A673 (cell line): ENCODE measurements around the gene ATP5IF1. TPM values are rescaled to one million over a fixed set of nuclear protein-coding genes. Genes with fewer than 3 reads are reported as not detected.

Source experiments
- BruUV-seq: library from RNA; stranded (reverse); fragments of 400-500 nt; replicated peaks from 2 replicates; lab custom pipeline; 2021; lab: Mats Ljungman, UMichigan
- CTCF ChIA-PET: fragments of 300-600 bp; sonication (Branson Sonifier 250); formaldehyde crosslinking; loops from one replicate; lab custom pipeline; 2022; ENCODE audit warnings: antibody characterized with exemption; lab: Charles Lee
- POLR2A ChIA-PET: fragments of 300-600 bp; sonication (Branson Sonifier 250); formaldehyde crosslinking; loops from one replicate; lab custom pipeline; 2022; ENCODE audit warnings: antibody characterized with exemption; ENCODE audit not compliant: low non-redundant PET; lab: Charles Lee
- DNase-seq: peaks from one replicate; pipeline ENCODE4 v3.0.0-alpha.2; 2015; ENCODE audit warnings: low spot score
- H3K27ac ChIP-seq: fragments of 200-600 bp; sonication (generic); 2 replicates; pipeline ENCODE4 v1.5.1; 2016; ENCODE audit warnings: mixed run types, low read depth, mild to moderate bottlenecking, mixed read lengths, antibody characterized with exemption, low read length; ENCODE audit not compliant: poor library complexity, severe bottlenecking
- H3K27me3 ChIP-seq: fragments of 200-600 bp; sonication (generic); replicated peaks from 2 replicates; pipeline ENCODE4 v1.6.1; 2017; ENCODE audit warnings: mixed run types, low read depth, mild to moderate bottlenecking, mixed read lengths, antibody characterized with exemption, low read length; ENCODE audit not compliant: insufficient read depth, poor library complexity
- H3K36me3 ChIP-seq: fragments of 200-600 bp; sonication (generic); 2 replicates; pipeline ENCODE4 v1.6.1; 2016; ENCODE audit warnings: mixed run types, mild to moderate bottlenecking, mixed read lengths, antibody characterized with exemption, low read length; ENCODE audit not compliant: insufficient read depth, poor library complexity, severe bottlenecking
- H3K4me1 ChIP-seq: fragments of 200-600 bp; sonication (generic); 2 replicates; pipeline ENCODE4 v1.6.1; 2017; ENCODE audit warnings: mixed run types, mild to moderate bottlenecking, mixed read lengths, antibody characterized with exemption, low read length; ENCODE audit not compliant: insufficient read depth, poor library complexity, severe bottlenecking
- H3K4me3 ChIP-seq: fragments of 200-600 bp; sonication (generic); 2 replicates; pipeline ENCODE4 v1.5.1; 2016; ENCODE audit warnings: low read depth, mixed run types, mild to moderate bottlenecking, mixed read lengths, low read length; ENCODE audit not compliant: poor library complexity, severe bottlenecking
- H3K9me3 ChIP-seq: fragments of 200-600 bp; sonication (generic); 2 replicates; pipeline ENCODE4 v1.6.1; 2016; ENCODE audit warnings: mixed run types, low read depth, mild to moderate bottlenecking, mixed read lengths, antibody characterized with exemption, low read length; ENCODE audit not compliant: poor library complexity, severe bottlenecking
- CTCF ChIP-seq: fragments of 300-800, 200-600 bp; sonication (generic); conservative IDR thresholded peaks from 2 replicates; pipeline ENCODE4 v1.5.1; 2017; ENCODE audit warnings: low read depth, mild to moderate bottlenecking, antibody characterized with exemption, low read length, moderate library complexity, mixed read lengths
- EZH2 ChIP-seq: fragments of 200-600 bp; sonication (generic); IDR thresholded peaks from 2 replicates; pipeline ENCODE4 v1.6.1; 2017; ENCODE audit warnings: borderline replicate concordance, low read depth, mild to moderate bottlenecking, mixed read lengths, antibody characterized with exemption, low read length; ENCODE audit not compliant: poor library complexity, severe bottlenecking
- intact Hi-C: fragments of 100-400 bp; cut with micrococcal nuclease; formaldehyde crosslinking; loops from one replicate; pipeline ENCODE4 v1.10.0; 2022; ENCODE audit not compliant: unreplicated experiment
- total RNA-seq: library from RNA; stranded (reverse); gene quantifications from 2 replicates; pipeline ENCODE4 v1.2.3, GENCODE V29; 2021

The ATP5IF1 gene
- total RNA-seq, 1 experiment from 2014 or later, result 144 TPM

- BruUV-seq, result no TSS peak
- intact Hi-C loops, result no loop called here
- Histone ChIP-seq H3K27ac (no peak overlapping the region), H3K4me3 (no peak overlapping the region), H3K36me3 (peaks cover 45% of the 10 kb centered on the region), H3K4me1 (no peaks in the 10 kb centered on the region), H3K9me3 (no peaks in the 10 kb centered on the region), H3K27me3 (no peaks in the 10 kb centered on the region)
- no peak for TF ChIP-seq EZH2
- no peak for TF ChIP-seq CTCF
- DNase-seq, result no peak
- ChIA-PET CTCF (no interaction called here), POLR2A (no interaction called here)
These were observed 37.4 kb downstream of the ATP5IF1 start for GRCh38 chr1:28273216-28273860.

GRCh38 chr1:28278763-28279162 lies 42.8 kb downstream of the ATP5IF1 start:
- POLR2A ChIA-PET, result no interaction called here
- Histone ChIP-seq H3K36me3 (peaks cover 47% of the 10 kb centered on the region), H3K4me1 (no peaks in the 10 kb centered on the region), H3K27ac (no peak overlapping the region), H3K9me3 (no peaks in the 10 kb centered on the region), H3K27me3 (no peaks in the 10 kb centered on the region), H3K4me3 (no peak overlapping the region)
- TF ChIP-seq EZH2 (no peak), CTCF (no peak)
- intact Hi-C loops, result no loop called here
- CTCF ChIA-PET, result no interaction called here
- DNase-seq, result no peak
- no TSS peak for BruUV-seq

- Histone ChIP-seq H3K36me3 (peaks cover 42% of the 10 kb centered on the region), H3K27me3 (no peaks in the 10 kb centered on the region), H3K4me3 (no peak overlapping the region), H3K4me1 (no peaks in the 10 kb centered on the region), H3K27ac (no peak overlapping the region), H3K9me3 (no peaks in the 10 kb centered on the region)
- CTCF ChIA-PET, result no interaction called here
- intact Hi-C loops, result no loop called here
- POLR2A ChIA-PET, result no interaction called here
- BruUV-seq, result no TSS peak
- no peak for TF ChIP-seq CTCF
- no peak for TF ChIP-seq EZH2
- DNase-seq, result no peak
These were observed 43.8 kb downstream of the ATP5IF1 start for GRCh38 chr1:28279721-28280120.
